HG02642 (cell line): Measurements from ENCODE around the gene GPC2.
"Not testable (repeated sequence)": the region's sequence is repeated elsewhere in the genome, so short reads cannot be mapped to it uniquely, and the experiment has no call there.

Source experiments
- ATAC-seq: cut with Tn5 transposase; IDR thresholded peaks from one replicate; pipeline ENCODE4 v1.9.1; 2021; ENCODE audit warnings: mild to moderate bottlenecking; ENCODE audit not compliant: unreplicated experiment, poor library complexity

The GPC2 gene

DNA sequence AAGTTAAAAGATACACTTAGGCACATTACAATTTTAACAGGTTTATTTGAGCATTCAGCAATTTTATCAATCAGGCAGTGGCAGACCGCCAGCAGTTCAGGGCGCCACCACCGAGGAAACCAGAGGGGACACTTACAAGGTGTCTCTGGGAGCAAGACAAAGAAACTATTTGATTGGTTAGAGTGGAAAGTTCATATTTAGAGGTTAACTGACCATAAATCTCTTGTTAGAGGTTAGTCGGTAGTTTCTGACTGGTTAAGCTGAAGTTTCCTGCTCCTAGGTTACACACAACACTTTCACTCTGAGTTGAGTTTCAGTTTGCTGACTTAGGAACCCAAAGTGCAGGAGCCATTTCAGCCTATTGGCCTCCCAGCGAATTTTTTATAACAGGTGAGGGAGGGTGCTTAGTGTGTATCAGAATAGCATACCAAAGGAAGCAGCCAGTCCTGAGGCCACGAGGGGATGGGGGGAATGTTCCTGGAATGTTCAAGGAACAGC, 31.8 kb upstream of the GPC2 start:
- ATAC-seq = peak; percentile 61

DNA sequence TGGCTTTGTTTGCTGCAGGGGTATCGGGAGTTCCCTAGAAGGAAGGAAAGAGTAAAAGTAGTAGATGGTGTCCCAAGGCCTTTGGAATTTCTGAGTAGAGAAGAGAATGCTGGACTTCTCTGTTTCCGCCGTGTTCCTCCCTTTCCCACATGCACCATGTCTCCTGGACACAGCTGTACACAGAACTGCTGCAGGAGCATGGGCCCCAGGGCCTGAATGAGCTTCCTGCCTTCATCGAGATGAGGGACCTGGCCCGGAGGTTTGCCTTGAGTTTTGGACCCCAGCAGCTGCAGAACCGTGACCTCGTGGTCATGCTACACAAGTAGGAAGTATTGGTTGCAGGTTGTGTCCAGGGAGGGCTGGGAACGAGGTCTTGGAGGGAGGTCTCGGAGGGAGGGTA, 27.3 kb upstream of the GPC2 start:
- ATAC-seq = no peak

DNA sequence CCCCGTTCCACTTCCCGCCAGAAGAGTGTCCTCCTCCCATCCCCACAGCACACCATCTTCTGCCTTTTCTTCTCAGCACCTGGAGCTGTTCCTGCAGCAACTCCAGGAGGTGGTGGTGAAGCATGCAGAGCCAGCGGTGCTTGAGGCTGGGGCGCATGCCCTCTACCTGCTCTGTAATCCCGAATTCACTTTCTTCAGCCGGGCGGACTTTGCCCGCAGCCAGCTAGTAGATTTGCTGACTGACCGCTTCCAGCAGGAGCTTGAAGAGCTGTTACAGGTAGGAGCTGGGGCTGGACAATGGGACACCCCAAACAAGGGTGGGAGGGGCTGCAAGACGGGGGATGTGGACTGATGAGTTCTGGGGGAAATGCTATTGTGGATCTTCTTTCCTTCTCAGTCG, 23.5 kb upstream of the GPC2 start:
- no peak for ATAC-seq

DNA sequence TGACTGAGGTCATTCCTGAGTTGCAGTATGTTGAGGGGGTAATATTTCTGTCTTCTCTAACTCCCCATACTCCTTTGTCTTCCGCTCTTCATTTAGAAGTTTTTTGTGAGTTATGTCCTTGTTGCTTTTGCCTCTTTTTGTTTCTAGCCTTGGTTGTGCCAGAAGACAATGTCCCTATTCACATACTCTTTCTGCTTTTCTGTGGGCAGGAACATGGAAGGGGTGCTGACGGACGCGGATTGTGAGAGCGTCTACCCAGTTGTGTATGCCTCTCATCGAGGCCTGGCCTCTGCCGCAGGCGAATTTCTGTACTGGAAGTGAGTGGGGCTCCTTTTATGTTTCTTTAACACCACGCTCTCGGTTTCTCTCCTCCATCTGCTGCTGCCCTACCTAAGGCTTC, 21.1 kb upstream of the GPC2 start:
- ATAC-seq = no peak

DNA sequence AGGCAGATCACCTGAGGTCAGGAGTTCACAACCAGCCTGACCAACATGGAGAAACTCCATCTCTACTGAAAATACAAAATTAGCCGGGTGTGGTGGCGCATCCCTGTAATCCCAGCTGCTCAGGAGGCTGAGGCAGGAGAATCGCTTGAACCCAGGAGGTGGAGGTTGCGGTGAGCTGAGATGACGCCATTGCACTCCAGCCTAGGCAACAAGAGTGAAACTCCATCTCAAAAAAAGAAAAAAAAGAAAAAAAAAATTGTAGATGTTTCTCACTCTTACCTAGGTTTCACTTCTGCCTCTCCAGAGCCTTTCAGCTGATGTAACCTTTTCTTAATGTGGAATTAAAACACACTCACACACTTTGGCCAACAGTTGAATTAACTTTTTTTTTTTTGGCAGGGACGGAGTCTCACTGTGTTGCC, 18.7 kb upstream of the GPC2 start:
- not testable (repeated sequence) for ATAC-seq

DNA sequence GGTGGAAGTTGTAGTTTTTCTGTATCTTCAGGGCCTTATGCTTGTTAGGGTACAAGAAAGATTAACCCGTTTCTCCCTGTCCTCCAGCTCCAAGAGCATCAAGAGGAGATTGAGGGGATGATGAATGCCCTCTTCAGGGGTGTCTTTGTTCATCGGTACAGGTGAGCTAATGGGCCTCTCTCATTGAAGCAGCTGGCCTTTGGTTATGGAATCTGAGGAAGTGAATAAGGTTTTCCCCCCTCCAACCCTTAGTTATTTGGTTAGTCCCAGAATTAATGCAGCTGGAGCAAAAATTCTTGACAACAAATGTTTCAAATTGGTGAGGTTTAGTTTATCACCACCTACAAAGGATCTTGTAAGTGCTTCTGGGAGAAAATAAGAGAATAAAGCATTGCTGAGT, 18.0 kb upstream of the GPC2 start:
- ATAC-seq = no peak

DNA sequence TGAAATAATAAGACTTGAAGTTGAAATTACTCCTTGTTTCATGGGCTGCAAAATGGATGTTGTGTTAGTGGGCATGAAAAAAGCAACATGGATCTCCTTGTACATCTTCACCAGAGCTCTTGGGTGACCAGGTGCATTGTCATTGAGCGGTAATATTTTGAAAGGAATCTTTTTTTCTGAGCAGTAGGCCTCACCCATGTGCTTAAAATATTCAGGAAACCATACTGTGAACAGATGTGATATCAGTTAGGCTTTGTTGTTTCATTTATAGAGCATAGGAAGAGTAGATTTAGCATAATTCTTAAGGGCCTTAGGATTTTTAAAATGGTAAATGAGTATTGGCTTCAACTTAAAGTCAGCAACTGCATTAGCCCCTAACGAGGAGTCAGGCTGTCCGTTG, 15.8 kb upstream of the GPC2 start:
- ATAC-seq = no peak

DNA sequence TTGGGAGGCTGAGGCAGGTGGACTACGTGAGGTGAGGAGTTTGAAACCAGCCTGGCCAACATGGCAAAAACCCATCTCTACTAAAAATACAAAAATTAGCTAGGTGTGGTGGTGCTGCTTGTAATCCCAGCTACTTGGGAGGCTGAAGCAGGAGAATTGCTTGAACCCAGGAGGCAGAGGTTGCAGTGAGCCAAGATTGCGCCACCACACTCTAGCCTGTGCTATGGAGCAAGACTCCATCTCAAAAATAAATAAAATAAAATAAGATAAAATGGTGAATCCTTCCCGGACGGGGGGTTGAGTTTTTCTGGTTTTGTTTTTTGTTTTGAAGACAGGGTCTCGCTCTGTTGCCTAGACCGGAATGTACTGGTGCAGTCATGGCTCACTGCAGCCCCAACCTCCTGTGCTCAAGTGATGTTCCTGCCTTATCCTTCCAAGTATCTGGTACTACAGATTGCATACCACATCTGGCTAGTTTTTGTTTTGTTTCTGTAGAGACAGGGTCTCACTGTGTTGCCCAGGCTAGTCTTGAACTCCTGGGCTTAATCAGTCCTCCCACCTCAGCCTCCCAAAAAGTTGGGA, 15.2 kb upstream of the GPC2 start:
- ATAC-seq = not testable (repeated sequence)

DNA sequence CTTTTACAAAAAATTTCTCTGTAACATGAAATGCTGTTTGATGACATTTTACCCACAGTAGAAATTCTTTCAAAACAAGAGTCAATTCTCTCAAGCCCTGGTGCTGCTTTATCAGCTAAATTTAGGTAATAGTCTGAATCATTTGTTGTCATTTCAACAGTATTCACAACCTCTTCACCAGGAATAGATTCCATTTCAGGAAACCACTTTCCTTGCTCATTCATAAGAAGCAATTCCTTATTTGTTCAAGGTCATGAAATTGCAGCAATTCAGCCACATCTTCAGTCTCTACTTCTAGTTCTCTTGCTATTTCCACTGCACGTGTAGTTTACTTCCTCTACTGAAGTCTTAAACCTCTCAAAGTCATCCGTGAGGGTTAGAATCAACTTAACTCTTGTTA, 14.6 kb upstream of the GPC2 start:
- ATAC-seq = no peak

DNA sequence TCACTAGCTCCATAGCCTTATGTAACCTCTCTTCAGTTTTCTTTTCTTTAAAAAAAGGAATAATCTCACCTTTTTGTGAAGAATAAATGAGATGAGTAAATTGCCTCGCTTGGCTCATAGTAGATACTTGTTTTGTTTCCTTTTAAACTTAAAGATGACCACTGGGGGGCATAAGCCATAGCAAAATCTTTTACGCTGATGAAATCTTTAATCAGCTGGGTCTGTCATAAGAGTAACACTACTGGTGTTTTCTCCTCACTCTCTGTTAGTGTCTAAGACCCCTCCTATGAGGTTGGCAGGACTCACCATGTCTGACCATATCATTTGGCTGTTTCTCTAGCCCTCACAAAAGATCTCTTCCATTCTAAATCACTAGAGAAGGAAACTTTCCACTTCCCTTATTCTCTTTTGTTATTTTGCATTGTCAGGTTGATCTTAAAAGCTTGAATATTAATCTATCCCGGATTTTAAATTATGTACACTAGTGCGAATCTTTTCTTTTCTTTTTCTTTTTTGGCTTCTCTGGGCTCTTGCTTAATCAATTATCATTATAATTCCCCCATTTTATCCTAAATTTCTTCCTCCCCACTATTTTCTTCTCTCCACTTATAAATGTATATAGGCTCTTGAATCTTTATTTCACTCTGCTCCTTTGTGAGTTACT, 13.0 kb upstream of the GPC2 start:
- ATAC-seq = no peak

DNA sequence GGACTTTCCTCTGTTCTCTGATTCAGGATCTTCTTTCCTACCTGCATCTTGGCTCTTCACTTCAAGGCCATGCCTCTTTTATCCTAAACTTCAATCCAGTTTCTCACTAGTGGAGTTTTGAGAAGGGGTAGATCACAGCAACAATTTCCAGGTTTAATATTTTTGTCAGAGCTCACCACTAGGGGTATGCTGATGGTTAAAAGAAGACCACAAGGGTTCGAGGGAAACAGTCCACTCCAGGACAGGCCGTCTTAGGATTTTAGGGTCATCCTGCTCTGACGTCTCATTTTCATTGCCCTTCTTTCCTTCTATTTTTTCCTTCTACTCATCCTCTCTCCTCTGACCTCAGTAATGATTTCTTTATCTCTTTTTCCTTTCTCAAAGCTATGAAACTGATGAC, 11.9 kb upstream of the GPC2 start:
- no peak for ATAC-seq

DNA sequence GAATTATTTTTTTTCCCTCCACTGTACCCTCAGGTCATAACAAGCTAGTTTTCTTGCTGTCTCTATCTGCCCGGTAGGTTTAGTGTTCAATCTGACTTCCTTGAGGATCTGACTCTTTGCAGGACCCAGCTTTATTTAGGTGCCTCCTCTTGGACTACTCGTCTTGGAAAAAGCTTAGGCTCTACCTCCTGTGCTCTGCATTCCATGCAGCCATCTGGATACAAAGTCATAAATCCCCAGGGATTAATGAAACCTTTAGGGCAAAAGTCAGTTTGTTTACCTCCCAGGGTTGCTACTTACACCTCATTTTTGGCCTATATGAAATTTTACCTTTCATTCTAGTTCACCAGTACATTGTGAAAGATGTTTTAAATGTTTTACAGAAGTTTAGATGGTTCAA, 8.5 kb upstream of the GPC2 start:
- no peak for ATAC-seq

DNA sequence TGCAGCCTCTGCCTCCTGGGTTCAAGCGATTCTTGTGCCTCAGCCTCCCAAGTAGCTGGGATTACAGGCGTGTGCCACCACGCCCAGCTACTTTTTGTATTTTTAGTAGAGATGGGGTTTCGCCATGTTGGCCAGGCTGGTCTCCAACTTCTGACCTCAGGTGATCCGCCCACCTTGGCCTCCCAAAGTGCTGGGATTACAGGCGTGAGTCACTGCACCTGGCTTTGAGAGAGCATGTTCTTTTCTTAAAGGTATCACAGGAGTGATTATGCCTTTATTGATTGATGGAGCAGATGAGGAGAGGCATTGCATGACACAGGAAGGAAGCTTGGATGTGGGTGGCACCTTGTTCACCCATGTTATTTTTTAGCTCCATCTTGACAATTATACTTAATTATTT, 5.9 kb upstream of the GPC2 start:
- ATAC-seq = not testable (repeated sequence)

DNA sequence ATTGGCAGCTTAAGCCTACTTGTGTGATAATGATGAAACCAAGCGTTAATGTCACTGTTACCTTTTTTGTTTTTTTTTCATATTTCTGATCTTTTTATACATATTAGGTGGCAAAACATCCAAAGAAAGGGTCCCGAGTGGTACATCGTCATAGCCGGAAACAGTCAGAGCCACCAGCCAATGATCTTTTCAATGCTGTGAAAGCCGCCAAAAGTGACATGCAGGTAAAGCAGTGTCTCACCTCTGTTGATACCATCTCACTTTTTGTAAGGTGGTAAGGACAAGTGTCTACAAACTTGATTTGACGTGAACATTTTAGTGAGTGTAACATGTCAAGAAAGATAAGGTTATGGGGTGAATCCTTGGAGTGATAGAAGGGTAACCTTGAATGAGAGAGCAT, 5.4 kb upstream of the GPC2 start:
- ATAC-seq = not testable (repeated sequence)

DNA sequence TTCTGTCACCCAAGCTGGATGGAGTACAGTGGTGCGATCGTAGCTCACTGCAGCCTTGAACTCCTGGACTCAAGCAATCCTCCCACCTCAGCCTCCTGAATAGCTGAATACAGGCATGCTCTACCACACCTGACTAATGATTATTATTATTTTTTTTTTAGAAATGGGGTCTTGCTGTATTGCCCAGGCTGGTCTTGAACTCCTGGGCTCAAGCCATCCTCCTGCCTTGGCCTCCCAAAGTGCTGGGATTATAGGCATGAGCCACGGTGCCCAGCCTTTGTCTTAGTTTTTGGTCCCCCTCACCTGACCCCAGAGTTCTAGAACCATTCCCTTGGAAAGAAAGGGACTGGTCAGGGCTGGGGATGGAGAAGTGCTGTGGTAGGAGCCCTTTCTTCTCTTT, 2.9 kb upstream of the GPC2 start:
- ATAC-seq = not testable (repeated sequence)

DNA sequence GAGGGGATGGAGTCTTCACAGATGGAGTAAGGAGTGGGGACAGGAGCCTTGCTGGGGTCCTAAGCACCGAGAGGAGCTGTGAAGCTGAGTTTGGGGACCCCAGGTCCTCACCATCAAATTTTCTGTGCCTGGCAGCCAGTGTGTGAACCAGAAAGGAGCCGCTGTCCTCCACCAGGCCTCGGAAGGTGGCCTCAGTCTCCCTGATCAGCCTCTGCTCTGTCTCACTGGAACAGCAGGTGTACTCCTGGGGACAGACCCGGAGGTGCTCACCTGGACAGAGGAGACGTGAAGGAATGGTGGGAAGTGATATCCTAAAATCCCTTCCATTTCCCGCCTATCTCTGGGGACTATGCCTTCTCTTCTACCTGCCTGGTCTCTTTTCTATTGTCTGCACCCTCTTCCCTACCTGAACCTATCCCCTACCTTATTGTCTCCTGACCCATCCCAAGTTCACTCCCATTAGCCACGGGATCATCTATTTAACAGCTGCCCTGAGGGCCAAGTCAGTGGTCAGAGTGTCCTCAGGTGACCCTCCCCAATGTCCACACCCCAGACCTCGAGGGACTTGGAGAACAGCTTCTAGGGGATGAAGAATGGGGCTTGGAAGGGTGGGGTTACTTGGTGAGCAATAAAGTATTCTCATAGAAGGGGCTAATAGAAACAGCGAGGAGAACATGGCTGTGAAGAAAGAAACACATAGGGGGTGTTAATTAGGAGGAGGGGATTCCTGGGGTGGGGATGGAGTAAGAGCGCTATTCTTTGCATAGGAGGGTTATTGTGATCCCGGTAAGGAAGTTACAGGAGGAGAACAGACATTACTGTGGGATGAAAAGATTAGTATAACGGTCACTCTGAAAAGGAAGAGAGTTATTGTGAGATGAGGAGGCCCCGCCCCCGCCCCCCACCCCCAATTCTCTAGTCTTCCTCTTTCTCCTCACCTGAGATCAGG, 811 bp downstream of the GPC2 start:
- no peak for ATAC-seq

DNA sequence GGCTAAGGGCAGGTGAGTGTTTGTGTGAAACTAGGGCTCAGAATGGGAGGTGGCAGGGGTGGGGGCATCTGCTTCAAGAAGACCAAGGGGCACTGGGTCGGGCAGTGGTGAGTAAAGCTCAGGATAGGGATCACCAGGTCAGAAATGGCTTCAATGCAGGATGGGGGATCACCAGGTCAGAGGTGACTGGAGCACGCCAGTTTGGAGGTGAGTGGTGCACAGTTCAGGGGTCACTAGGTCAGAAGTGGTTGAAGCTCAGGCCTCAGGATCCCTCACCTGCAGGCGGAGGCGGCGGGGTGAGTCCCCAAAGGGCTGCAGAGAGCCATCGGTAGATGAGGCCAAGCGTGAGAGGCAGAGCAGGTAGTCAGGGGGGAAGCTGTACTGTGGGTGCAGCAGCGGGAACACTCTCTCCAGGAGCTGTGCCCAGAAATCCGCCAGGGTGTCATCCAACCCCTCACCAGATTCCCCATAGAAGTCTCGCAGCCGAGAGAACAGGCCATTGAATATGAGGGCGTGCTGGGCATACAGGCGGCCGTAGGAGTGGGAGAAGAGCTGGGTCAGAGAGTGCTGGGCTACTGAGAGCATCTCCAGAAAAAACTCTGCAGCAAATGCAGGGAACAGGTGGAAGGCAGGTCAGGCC, 1.8 kb downstream of the GPC2 start:
- no peak for ATAC-seq

DNA sequence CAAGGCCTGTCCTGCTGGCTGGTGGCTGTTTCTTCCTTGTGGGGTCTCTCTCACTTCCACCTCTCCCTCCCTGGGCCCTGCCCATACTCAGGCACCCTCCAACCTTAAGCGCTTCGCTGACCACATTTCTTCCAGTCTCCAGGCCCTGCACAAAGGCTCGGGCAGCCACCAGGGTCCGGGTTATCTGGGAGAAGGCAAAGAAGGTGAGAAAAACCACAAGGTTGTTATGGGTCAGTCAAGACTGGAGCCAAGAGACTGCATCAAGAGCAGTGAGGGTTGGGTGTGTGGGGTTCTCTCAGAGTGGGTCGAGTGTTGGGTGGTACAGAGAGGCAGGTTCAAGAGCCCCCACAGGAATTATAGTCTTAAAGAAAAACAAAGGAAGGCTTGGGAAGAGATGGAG, 2.6 kb downstream of the GPC2 start:
- no peak for ATAC-seq

DNA sequence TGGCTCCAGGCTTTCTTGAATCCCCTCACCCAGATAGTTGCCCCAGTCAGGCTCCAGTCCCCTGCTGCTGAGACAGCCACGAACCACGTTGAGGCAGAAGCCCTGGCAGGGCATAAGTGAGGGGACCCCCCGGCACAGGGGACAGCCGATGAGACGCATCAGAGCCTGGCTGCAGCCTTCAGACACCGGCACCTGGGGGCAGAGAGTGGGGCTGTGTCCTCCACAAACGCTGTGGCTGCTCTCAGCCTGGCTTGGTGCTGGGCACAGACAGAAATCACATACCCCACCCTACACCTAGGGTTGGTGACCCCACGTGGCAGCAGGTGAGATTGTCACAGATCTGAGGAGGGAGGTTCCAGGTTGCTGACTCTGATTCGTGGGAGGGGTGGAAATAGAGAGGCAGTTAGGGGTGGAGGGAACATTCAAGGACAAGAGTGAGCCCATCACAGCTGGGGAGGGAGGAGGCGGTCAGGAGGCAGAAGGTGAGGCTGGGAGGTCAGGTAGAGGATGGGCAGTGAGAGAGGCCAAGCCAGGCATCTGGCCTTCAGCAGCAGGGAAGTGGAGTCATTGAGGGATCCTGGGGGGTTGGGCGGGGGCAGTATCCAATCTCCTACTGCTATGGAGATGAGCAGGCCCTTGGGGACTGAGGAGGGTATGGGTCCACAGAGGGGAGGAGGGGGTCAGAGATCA, 3.2 kb downstream of the GPC2 start:
- no peak for ATAC-seq

DNA sequence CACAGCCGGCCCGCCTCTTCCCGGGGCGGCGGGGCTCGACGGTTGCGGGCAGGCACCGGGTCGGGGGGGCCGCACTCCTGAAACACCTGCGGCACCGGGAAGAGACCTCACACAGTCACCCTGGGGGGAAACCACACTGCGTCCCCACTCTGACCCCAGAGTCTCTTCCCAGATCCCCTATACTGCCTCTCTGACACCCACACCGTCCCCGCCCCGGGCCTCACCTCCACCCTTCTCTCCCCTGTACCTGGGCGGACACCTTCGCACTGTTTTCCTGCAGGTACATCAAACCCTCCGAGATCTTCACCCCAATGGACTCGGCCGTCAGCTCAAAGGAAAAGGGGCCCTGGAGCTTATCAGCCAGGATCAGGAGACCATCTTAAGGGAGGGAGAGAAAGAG, 5.3 kb downstream of the GPC2 start:
- no peak for ATAC-seq
